Astrocyte (in vitro differentiated cells and primary cell): ENCODE data around the gene SLC1A3.

Source experiments
- CTCF ChIP-seq: IDR thresholded peaks from 2 replicates; pipeline ENCODE4 v1.5.1; 2011; ENCODE audit warnings: low read depth, mild to moderate bottlenecking, inconsistent platforms, low read length, moderate library complexity; ENCODE audit not compliant: insufficient read depth
- EZH2 ChIP-seq: IDR thresholded peaks from 2 replicates; pipeline ENCODE4 v1.6.1; 2012; ENCODE audit warnings: mild to moderate bottlenecking, low read length, inconsistent platforms; ENCODE audit not compliant: insufficient read depth

- TF ChIP-seq CTCF (no peak), EZH2 (no peak)
Measured at GRCh38 chr5:36657563-36657995, 51.2 kb downstream of the SLC1A3 start.
